ENCODE measurements around the gene ELN. TPM values are rescaled to one million over a fixed set of nuclear protein-coding genes. Genes with fewer than 3 reads are reported as not detected.

Gene ELN
- total and polyA plus RNA-seq, 2 donors (not counting 3 experiments of a cell fraction or from before 2014, with no cell fraction given), result 1.7 to 2.6 TPM

DNA sequence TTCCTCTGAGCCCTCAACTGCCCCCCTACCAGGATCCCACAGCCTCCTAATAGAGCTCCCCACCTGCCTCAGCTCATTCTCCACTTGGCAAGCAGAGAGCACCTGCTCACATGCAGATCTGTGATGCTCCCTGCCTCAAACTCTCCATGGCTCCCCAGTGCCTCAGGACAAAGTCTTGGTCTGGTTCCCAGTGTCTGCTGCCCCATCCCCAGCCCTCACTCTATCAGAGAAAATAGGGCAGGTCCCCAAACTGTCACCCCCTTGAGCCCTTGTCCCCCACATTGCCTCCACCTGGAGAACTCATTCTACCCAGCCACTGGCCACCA is 20.8 kb upstream of the ELN start:
- Histone ChIP-seq H3K4me2 (ENCODE audit: insufficient read depth, low read length) (no peak overlapping the region), H2AFZ (ENCODE audit: low read depth, low read length) (no peak overlapping the region), H3K9me3 (replicated peaks; ENCODE audit: control insufficient read depth, insufficient read depth, low read length) (no peaks in the 10 kb centered on the region), H4K20me1 (replicated peaks; ENCODE audit: control insufficient read depth, extremely low read depth, insufficient read depth, low read length) (no peaks in the 10 kb centered on the region), H3K4me3 (replicated peaks in 1 of 3; ENCODE audit: insufficient read depth in 1 of 3, low read depth in 1 of 3, low read length in 3 of 3) (no peak overlapping the region), H3K36me3 (ENCODE audit: control insufficient read depth in 2 of 2, extremely low read depth in 1 of 2, insufficient read depth in 2 of 2, low read length in 2 of 2) (no peaks in the 10 kb centered on the region), H3K27ac (ENCODE audit: insufficient read depth, low read depth, low read length) (no peak overlapping the region), H3K27me3 (ENCODE audit: control insufficient read depth in 2 of 2, insufficient read depth in 2 of 2, low read length in 2 of 2) (no peaks in the 10 kb centered on the region), H3K4me1 (ENCODE audit: control insufficient read depth, extremely low read depth, insufficient read depth, low read length) (peaks cover 25% of the 10 kb centered on the region), H3K9ac (replicated peaks; ENCODE audit: extremely low read depth, insufficient read depth, low read length) (no peak overlapping the region), H3K79me2 (ENCODE audit: control insufficient read depth, insufficient read depth, low read length) (no peaks in the 10 kb centered on the region), H3K9me1 (replicated peaks; ENCODE audit: control insufficient read depth, extremely low read depth, insufficient read depth, low read length) (no peaks in the 10 kb centered on the region)
- FAIRE-seq, result no peak
- TF ChIP-seq FOS (IDR thresholded peaks at IDR 0.05; ENCODE audit: borderline replicate concordance, insufficient read depth, low read length) (no peak), JUN (IDR thresholded peaks at IDR 0.05; ENCODE audit: borderline replicate concordance, insufficient read depth, insufficient read length, low read depth) (no peak), EZH2 (IDR thresholded peaks at IDR 0.05; ENCODE audit: borderline replicate concordance, low read depth, low read length, severe bottlenecking) (no peak), GATA2 (IDR thresholded peaks at IDR 0.05; ENCODE audit: insufficient read depth, insufficient read length, low read depth, low read length) (no peak)
- TF ChIP-seq, protein P1, sequence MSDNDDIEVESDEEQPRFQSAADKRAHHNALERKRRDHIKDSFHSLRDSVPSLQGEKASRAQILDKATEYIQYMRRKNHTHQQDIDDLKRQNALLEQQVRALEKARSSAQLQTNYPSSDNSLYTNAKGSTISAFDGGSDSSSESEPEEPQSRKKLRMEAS (IDR thresholded peaks at IDR 0.05; ENCODE audit: insufficient read depth, insufficient read length), result no peak
- DNase-seq (ENCODE audit: low read depth, low spot score), result no peak
- CTCF ChIA-PET, result interaction anchor here (1.0 to 2.3 kb wide), 3 partner anchors 11 to 46 kb away, joined by 3 to 29 read pairs (median 7); no protein-coding TSS in a partner anchor
- BruUV-seq (replicated peaks), result no TSS peak
- dilution Hi-C loops (cut with MboI; ENCODE audit: extremely low pct_ligation_motif_present, low sequenced_read_pairs) (no loop called here), intact Hi-C loops (cut with micrococcal nuclease) (no loop called here)
- POLR2A ChIA-PET, result no interaction called here

GRCh38 chr7:74008687-74009086 is 19.3 kb upstream of the ELN start:
- BruUV-seq (replicated peaks), result no TSS peak
- ChIA-PET POLR2A (no interaction called here), CTCF (interaction anchor here (1.4 to 2.5 kb wide), 2 partner anchors 9 to 18 kb away, joined by 4 to 15 read pairs; no protein-coding TSS in a partner anchor)
- no peak overlapping the region for H3K4me3 ChIP-seq (replicated peaks in 1 of 3; ENCODE audit: insufficient read depth in 1 of 3, low read depth in 1 of 3, low read length in 3 of 3)
- no peaks in the 10 kb centered on the region for H3K79me2 ChIP-seq (ENCODE audit: control insufficient read depth, insufficient read depth, low read length)
- no peak overlapping the region for H3K27ac ChIP-seq (ENCODE audit: insufficient read depth, low read depth, low read length)
- no peaks in the 10 kb centered on the region for H3K9me3 ChIP-seq (replicated peaks; ENCODE audit: control insufficient read depth, insufficient read depth, low read length)
- H3K36me3 ChIP-seq (ENCODE audit: control insufficient read depth in 2 of 2, extremely low read depth in 1 of 2, insufficient read depth in 2 of 2, low read length in 2 of 2), result no peaks in the 10 kb centered on the region
- TF ChIP-seq POLR2AphosphoS5 (IDR thresholded peaks at IDR 0.05; ENCODE audit: insufficient read depth, low read depth, low read length) (no peak), MYC (IDR thresholded peaks at IDR 0.05; ENCODE audit: low read depth, low read length) (no peak), JUN (IDR thresholded peaks at IDR 0.05; ENCODE audit: borderline replicate concordance, insufficient read depth, insufficient read length, low read depth) (no peak), FOS (IDR thresholded peaks at IDR 0.05; ENCODE audit: borderline replicate concordance, insufficient read depth, low read length) (no peak), EZH2 (IDR thresholded peaks at IDR 0.05; ENCODE audit: borderline replicate concordance, low read depth, low read length, severe bottlenecking) (no peak), GATA2 (IDR thresholded peaks at IDR 0.05; ENCODE audit: insufficient read depth, insufficient read length, low read depth, low read length) (no peak), POLR2A (IDR thresholded peaks at IDR 0.05; ENCODE audit: low read depth, low read length) (no peak)
- TF ChIP-seq, protein P2, sequence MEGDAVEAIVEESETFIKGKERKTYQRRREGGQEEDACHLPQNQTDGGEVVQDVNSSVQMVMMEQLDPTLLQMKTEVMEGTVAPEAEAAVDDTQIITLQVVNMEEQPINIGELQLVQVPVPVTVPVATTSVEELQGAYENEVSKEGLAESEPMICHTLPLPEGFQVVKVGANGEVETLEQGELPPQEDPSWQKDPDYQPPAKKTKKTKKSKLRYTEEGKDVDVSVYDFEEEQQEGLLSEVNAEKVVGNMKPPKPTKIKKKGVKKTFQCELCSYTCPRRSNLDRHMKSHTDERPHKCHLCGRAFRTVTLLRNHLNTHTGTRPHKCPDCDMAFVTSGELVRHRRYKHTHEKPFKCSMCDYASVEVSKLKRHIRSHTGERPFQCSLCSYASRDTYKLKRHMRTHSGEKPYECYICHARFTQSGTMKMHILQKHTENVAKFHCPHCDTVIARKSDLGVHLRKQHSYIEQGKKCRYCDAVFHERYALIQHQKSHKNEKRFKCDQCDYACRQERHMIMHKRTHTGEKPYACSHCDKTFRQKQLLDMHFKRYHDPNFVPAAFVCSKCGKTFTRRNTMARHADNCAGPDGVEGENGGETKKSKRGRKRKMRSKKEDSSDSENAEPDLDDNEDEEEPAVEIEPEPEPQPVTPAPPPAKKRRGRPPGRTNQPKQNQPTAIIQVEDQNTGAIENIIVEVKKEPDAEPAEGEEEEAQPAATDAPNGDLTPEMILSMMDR (IDR thresholded peaks at IDR 0.05; ENCODE audit: extremely low read depth in 1 of 2, insufficient read depth in 1 of 2, low read depth in 1 of 2, low read length in 2 of 2), result no peak
- TF ChIP-seq, protein P1 (IDR thresholded peaks at IDR 0.05; ENCODE audit: insufficient read depth, insufficient read length), result no peak
- H3K27me3 ChIP-seq (ENCODE audit: control insufficient read depth in 2 of 2, insufficient read depth in 2 of 2, low read length in 2 of 2), result no peaks in the 10 kb centered on the region
- no peak overlapping the region for H2AFZ ChIP-seq (ENCODE audit: low read depth, low read length)
- H3K4me2 ChIP-seq (ENCODE audit: insufficient read depth, low read length), result no peak overlapping the region
- intact Hi-C loops (cut with micrococcal nuclease), result no loop called here
- H4K20me1 ChIP-seq (replicated peaks; ENCODE audit: control insufficient read depth, extremely low read depth, insufficient read depth, low read length), result no peaks in the 10 kb centered on the region
- H3K4me1 ChIP-seq (ENCODE audit: control insufficient read depth, extremely low read depth, insufficient read depth, low read length), result peaks cover 12% of the 10 kb centered on the region
- no peak overlapping the region for H3K9ac ChIP-seq (replicated peaks; ENCODE audit: extremely low read depth, insufficient read depth, low read length)
- DNase-seq (ENCODE audit: low read depth, low spot score) (no peak), FAIRE-seq (no peak)
- H3K9me1 ChIP-seq (replicated peaks; ENCODE audit: control insufficient read depth, extremely low read depth, insufficient read depth, low read length), result no peaks in the 10 kb centered on the region
- dilution Hi-C loops (cut with MboI; ENCODE audit: extremely low pct_ligation_motif_present, low sequenced_read_pairs), result no loop called here

Data from endothelial cell of umbilical vein (primary cell).